Epithelial cell of esophagus (primary cell): Measurements from ENCODE around the gene RPS6KB2.

Experiments
- DNase-seq: peaks from one replicate; pipeline ENCODE4 v3.0.0; 2010; ENCODE audit warnings: low read depth
- H3K4me3 ChIP-seq: 2 replicates; pipeline ENCODE4 v1.5.1; 2011; ENCODE audit warnings: mild to moderate bottlenecking, low read length, control low read depth
- TF ChIP-seq, protein P1 (sequence below): IDR thresholded peaks from 2 replicates; pipeline ENCODE4 v1.5.1; 2011; ENCODE audit warnings: low read depth, mild to moderate bottlenecking, low read length, control low read depth, inconsistent platforms; ENCODE audit not compliant: insufficient read depth; ENCODE audit errors: missing control alignments

RPS6KB2 gene

DNA sequence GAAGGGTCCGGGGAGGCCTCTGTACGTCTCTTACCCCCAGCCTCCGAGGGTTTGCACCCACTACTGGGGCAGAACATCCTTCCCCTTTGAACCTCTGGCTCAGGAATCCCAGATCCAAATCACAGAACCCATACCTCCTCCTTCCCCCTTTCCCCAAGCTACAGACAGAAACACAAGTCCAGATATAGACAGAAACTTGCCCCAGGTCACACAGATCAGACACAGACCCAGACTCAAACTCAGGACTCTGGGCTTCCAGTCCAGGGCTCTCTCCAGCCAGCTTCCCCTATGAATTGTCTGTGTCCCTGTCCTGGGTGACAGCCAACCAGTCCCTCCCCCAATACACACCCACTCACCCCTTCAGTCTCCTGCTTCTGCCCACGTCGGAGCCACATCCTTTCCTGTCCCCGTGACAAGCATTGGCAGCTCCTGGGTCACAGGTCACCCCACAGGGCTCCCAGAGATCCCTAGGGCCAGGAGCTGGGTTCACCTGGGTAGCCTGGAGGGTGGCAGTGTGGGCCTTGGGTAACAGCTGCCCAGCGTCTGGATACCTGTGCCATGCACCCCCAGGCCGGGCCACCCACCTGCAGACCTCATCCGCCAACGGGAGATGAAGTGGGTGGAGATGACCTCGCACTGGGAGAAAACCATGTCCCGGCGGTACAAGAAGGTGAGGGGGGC lies 23.6 kb upstream of the RPS6KB2 start:
- TF ChIP-seq, protein P1, sequence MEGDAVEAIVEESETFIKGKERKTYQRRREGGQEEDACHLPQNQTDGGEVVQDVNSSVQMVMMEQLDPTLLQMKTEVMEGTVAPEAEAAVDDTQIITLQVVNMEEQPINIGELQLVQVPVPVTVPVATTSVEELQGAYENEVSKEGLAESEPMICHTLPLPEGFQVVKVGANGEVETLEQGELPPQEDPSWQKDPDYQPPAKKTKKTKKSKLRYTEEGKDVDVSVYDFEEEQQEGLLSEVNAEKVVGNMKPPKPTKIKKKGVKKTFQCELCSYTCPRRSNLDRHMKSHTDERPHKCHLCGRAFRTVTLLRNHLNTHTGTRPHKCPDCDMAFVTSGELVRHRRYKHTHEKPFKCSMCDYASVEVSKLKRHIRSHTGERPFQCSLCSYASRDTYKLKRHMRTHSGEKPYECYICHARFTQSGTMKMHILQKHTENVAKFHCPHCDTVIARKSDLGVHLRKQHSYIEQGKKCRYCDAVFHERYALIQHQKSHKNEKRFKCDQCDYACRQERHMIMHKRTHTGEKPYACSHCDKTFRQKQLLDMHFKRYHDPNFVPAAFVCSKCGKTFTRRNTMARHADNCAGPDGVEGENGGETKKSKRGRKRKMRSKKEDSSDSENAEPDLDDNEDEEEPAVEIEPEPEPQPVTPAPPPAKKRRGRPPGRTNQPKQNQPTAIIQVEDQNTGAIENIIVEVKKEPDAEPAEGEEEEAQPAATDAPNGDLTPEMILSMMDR = no peak
- H3K4me3 ChIP-seq = no peak overlapping the region
- no peak for DNase-seq

DNA sequence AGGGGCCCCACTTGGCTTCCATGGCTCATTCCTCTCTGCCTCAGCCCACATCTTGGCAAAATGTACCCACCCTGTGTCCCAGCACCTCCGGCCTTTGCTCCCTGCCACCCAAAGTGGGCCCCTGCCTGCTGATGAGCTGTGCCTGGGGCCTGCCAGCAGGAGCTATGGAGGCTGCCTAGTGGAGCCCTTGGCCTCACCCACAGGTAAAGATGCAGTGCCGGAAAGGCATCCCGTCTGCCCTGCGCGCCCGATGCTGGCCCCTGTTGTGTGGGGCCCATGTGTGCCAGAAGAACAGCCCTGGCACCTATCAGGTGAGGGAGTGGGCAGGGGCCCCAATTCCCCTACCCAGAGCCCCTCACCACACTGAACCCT lies 23.1 kb upstream of the RPS6KB2 start:
- TF ChIP-seq, protein P1 = no peak
- no peak for DNase-seq
- no peak overlapping the region for H3K4me3 ChIP-seq

DNA sequence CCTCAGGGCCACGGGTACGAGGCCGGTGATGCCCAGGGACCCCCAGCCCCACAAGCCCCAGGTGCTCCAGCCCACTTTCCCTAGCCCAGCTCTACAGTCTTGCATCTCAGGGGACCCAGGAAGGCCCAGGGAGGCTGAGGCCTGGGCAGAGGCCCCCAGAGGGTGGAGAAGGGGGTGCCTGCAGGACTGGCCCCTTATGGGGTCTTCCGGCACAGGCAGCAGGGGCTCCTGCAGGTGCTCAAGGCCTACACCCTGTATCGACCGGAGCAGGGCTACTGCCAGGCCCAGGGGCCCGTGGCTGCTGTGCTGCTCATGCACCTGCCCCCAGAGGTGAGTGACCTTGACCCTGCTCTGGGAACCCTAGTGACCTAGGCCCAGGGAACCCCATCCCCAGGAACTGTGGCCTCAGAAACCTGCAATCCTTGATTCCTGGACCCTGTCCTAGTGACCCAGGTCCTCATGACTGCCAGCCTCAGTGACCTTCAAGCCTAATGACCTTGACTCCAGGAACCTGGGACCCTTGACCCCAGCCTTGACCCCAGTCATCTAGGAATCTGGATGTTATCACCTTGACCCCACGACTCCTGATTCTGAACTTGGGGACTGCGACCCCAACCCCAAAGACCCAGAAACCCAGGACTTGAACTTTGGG lies 22.5 kb upstream of the RPS6KB2 start:
- no peak for DNase-seq
- TF ChIP-seq, protein P1 = no peak
- no peak overlapping the region for H3K4me3 ChIP-seq

DNA sequence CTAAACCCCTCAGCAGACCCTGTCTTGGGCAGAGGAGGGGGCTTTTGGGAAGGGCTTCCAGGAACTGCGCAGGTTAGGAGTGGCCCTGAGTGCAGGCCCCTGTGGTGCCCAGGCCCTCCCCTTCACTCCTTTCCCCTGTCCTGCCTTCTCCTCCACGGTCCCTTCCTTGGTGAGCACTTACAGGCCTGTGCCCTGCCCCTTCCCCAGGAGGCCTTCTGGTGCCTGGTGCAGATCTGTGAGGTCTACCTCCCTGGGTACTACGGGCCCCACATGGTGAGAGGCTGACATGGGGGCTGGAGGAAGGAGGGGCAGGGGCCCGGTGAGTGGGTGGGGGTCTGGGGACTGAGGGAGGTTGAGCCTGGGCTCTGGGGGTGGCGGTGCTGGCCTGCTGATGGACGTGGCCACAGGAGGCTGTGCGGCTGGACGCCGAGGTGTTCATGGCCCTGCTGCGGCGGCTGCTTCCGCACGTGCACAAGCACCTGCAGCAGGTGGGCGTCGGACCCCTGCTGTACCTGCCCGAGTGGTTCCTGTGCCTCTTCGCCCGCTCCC lies 21.8 kb upstream of the RPS6KB2 start:
- no peak overlapping the region for H3K4me3 ChIP-seq
- no peak for DNase-seq
- TF ChIP-seq, protein P1 = no peak

DNA sequence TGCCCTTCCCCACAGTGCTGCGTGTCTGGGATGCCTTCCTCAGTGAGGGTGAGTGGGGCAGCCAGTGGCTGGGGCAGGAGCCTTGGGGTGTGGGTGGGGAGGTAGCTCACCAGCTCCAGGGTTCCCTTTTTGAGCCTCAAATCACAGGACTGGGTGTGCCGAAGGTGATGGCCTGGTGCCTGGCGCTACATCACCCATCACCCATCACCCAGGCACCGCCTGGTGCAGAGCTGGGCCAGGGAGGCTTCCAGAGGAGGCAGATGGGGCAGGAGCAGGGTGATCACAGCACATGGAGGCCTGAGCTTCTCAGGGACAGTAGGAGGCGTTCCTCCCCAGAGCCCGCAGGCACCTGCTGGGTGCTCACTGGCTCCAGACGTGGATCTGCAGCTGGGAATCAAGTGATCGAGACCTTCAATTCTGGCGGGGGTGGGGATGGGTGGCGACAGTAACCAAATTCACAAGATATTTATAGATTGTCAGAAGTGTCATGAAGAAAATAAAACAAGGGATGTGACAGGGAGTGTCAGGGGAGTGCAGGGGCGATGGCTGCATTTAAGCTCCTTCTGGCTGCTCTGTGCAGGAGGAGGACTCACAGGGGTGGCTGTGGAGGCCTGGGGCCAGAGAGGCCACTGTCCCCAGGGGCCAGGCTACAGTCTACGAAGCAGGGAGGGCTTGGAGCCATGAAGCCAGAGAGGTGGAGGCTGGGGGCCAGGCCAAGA lies 21.2 kb upstream of the RPS6KB2 start:
- no peak overlapping the region for H3K4me3 ChIP-seq
- no peak for DNase-seq
- TF ChIP-seq, protein P1 = peak; percentile 17

DNA sequence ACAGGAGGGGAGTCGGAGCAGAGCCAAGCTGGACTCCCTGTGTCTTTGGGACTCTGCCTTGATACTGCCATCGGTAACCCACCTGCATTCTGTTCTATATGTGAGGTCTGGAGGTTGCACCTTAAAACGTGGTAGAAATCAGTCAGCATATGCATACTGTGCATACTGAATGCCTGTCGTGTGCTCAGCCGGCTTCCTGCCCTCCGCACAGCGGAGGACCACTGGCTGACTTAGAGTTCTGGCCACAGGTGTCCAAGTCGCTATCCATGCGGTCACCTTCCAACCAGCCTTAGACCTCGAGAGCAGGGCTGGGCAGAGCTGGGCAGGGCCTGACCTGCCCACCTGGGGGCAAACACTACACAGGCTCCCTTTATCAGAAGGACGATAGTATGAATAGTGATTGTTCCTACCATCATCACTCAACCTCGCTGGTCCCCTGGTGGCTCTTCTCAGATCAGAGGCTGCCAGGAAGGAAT lies 20.6 kb upstream of the RPS6KB2 start:
- H3K4me3 ChIP-seq = no peak overlapping the region
- DNase-seq = no peak

More for the DNA sequence above, 20.6 kb upstream of the RPS6KB2 start:
- TF ChIP-seq, protein P1 = no peak
